K562 (cell line): ENCODE results near the gene TMTC2.

Experiments used
- ARID3B ChIP-seq: fragments of 250-450 bp; sonication (Bioruptor Pico); IDR thresholded peaks from 2 replicates; pipeline ENCODE4 v1.4.0; 2020; ENCODE audit warnings: borderline replicate concordance
- ARID4B ChIP-seq: sonication (generic); formaldehyde crosslinking; IDR thresholded peaks from 2 replicates; pipeline ENCODE4 v1.8.0; 2022; ENCODE audit warnings: mild to moderate bottlenecking, missing genetic modification reagents
- NR3C1 ChIP-seq: sonication (generic); formaldehyde crosslinking; IDR thresholded peaks from 2 replicates; pipeline ENCODE4 v1.8.1; 2022; ENCODE audit warnings: missing genetic modification reagents
- POLR2AphosphoS5 ChIP-seq: IDR thresholded peaks from 2 replicates; pipeline ENCODE4 v1.6.1; 2011; ENCODE audit warnings: mild to moderate bottlenecking, low read depth, low read length, moderate library complexity; ENCODE audit not compliant: control insufficient read depth, insufficient read depth
- SNAPC5 ChIP-seq: fragments of 250-450 bp; sonication (Bioruptor Pico); IDR thresholded peaks from 2 replicates; pipeline ENCODE4 v1.8.0; 2021; ENCODE audit warnings: moderate library complexity, mild to moderate bottlenecking, inconsistent platforms
- ZNF282 ChIP-seq: sonication (generic); formaldehyde crosslinking; IDR thresholded peaks from 2 replicates; pipeline ENCODE4 v1.8.1; 2023; ENCODE audit warnings: missing genetic modification reagents

GRCh38 chr12:82655751-82656150 is 31.0 kb upstream of the TMTC2 start:
- TF ChIP-seq POLR2AphosphoS5, result no peak
- no peak for TF ChIP-seq ZNF282 (CRISPR knock-in tag)
- TF ChIP-seq ARID3B (CRISPR knock-in tag), result no peak
- no peak for TF ChIP-seq NR3C1 (CRISPR knock-in tag)
- TF ChIP-seq SNAPC5 (CRISPR knock-in tag), result no peak
- no peak for TF ChIP-seq ARID4B (CRISPR knock-in tag)
